Sigmoid colon (tissue), 7 donors: Measurements from ENCODE around the gene SGCD. TPM values are rescaled to one million over a fixed set of nuclear protein-coding genes. Genes with fewer than 3 reads are reported as not detected.

Experiments used
- DNase-seq: peaks from one replicate; pipeline ENCODE4 v3.0.0-alpha.2; 2019
- H3K27ac ChIP-seq, 4 donors: fragments of 200-600 bp; sonication (generic); one replicate each; pipeline ENCODE4 v1.5.1; 2016 to 2019; ENCODE audit warnings: mild to moderate bottlenecking in 1 of 4
- H3K27me3 ChIP-seq, 3 donors: fragments of 200-600 bp; sonication (generic); one replicate each; pipeline ENCODE4 v1.5.1; 2019; ENCODE audit warnings: mild to moderate bottlenecking in 1 of 3
- H3K36me3 ChIP-seq, 4 donors: fragments of 200-600 bp; sonication (generic); one replicate each; pipeline ENCODE4 v1.5.1; 2016 to 2019
- H3K4me1 ChIP-seq, 4 donors: fragments of 200-600 bp; sonication (generic); one replicate each; pipeline ENCODE4 v1.5.1; 2017 to 2019
- H3K4me3 ChIP-seq, 4 donors: fragments of 200-600 bp; sonication (generic); one replicate each; pipeline ENCODE4 v1.5.1; 2017 to 2019; ENCODE audit warnings: mild to moderate bottlenecking in 2 of 4, moderate library complexity in 1 of 4
- H3K9me3 ChIP-seq, 4 donors: fragments of 200-600 bp in 3 of 4; sonication (generic) in 3 of 4; one replicate each; pipeline versions ENCODE4 v1.5.1 to v1.6.1; 2013 to 2019
- CTCF ChIP-seq, 4 experiments: fragments of 450-650 bp in 3 of 4; fragments of 200-600 bp in 1 of 4; IDR thresholded peaks; one replicate each; pipeline ENCODE4 v1.5.1; 2016 to 2019; ENCODE audit warnings: antibody characterized with exemption in 4 of 4, mild to moderate bottlenecking in 3 of 4, moderate library complexity in 2 of 4
- EP300 ChIP-seq, 4 donors: sonication (generic); formaldehyde crosslinking; IDR thresholded peaks; one replicate each; pipeline ENCODE4 v1.6.1; 2017; ENCODE audit warnings: antibody characterized with exemption in 4 of 4
- POLR2A ChIP-seq, 2 donors: fragments of 450-650 bp; IDR thresholded peaks; one replicate each; pipeline ENCODE4 v1.6.1; 2016; ENCODE audit warnings: antibody characterized with exemption in 2 of 2, mild to moderate bottlenecking in 2 of 2, moderate library complexity in 2 of 2
- POLR2AphosphoS5 ChIP-seq, 4 donors: sonication (generic); formaldehyde crosslinking; IDR thresholded peaks; one replicate each; pipeline ENCODE4 v1.6.1; 2017; ENCODE audit warnings: antibody characterized with exemption in 4 of 4
- WGBS, 2 donors: extraction: QIAGEN DNeasy Blood & Tissue Kit; methylation state at CpG; one replicate each; pipeline ENCODE4 v1.1.7; 2013; 5-methylcytosine and 5-hydroxymethylcytosine counted together
- intact Hi-C: fragments of 100-400 bp; cut with DNase I; formaldehyde crosslinking; loops from one replicate; pipeline ENCODE4 v1.15.1; 2023
- polyA plus RNA-seq, 3 donors: library from polyadenylated mRNA; stranded (reverse); fragments of 200-250 nt; gene quantifications; one replicate each; pipeline ENCODE4 v1.2.3, GENCODE V29; 2013
- total RNA-seq, 4 donors: library from RNA; depleted of rRNA; stranded (reverse); fragments of >200 nt; gene quantifications; one replicate each; pipeline ENCODE4 v1.1.0, GENCODE V29; 2016
- donor health status: healthy with polysubstance abuse.
- donor health status: Bipolar disorder and iron deficiency.
- donor health status: healthy.

The SGCD gene
- total and polyA plus RNA-seq, 7 donors = under 0.01 to 34.3 (median 8.2) TPM

GRCh38 chr5:156366521-156366920 lies 39.6 kb downstream of the SGCD start:
- intact Hi-C loops = no loop called here
- H3K27ac ChIP-seq = no peak overlapping the region
- H3K4me1 ChIP-seq = peaks cover 0 to 10% (median 3%) of the 10 kb centered on the region in 4 donors
- peaks cover 0 to 4% (median 0%) of the 10 kb centered on the region in 4 donors for H3K36me3 ChIP-seq
- no peaks in the 10 kb centered on the region for H3K27me3 ChIP-seq
- H3K9me3 ChIP-seq = no peaks in the 10 kb centered on the region
- H3K4me3 ChIP-seq = no peak overlapping the region
- no peak for DNase-seq
- TF ChIP-seq POLR2AphosphoS5 (IDR thresholded peaks at IDR 0.05) (no peak), EP300 (IDR thresholded peaks at IDR 0.05) (no peak), POLR2A (IDR thresholded peaks at IDR 0.05) (no peak), CTCF (IDR thresholded peaks at IDR 0.05) (no peak)

GRCh38 chr5:156367597-156367996 lies 40.6 kb downstream of the SGCD start:
- 81 to 82% methylated on average over 3 of the region's 3 CpGs for WGBS, 2 donors
- Histone ChIP-seq H3K36me3 (peaks cover 0 to 4% (median 0%) of the 10 kb centered on the region in 4 donors), H3K27me3 (no peaks in the 10 kb centered on the region), H3K9me3 (no peaks in the 10 kb centered on the region), H3K4me1 (peaks cover 0 to 10% (median 3%) of the 10 kb centered on the region in 4 donors), H3K4me3 (no peak overlapping the region), H3K27ac (no peak overlapping the region)
- TF ChIP-seq POLR2A (IDR thresholded peaks at IDR 0.05) = no peak
- TF ChIP-seq EP300 (IDR thresholded peaks at IDR 0.05) = no peak
- no peak for TF ChIP-seq POLR2AphosphoS5 (IDR thresholded peaks at IDR 0.05)
- TF ChIP-seq CTCF (IDR thresholded peaks at IDR 0.05) = no peak
- intact Hi-C loops = no loop called here
- no peak for DNase-seq

- intact Hi-C loops = no loop called here
- DNase-seq = no peak
- H3K4me1 ChIP-seq = no peaks in the 10 kb centered on the region
- TF ChIP-seq POLR2A (IDR thresholded peaks at IDR 0.05) (no peak), EP300 (IDR thresholded peaks at IDR 0.05) (no peak), POLR2AphosphoS5 (IDR thresholded peaks at IDR 0.05) (no peak), CTCF (IDR thresholded peaks at IDR 0.05) (no peak)
- 52 to 67% methylated on average over 3 of the region's 3 CpGs for whole genome bisulfite sequencing, 2 donors
- H3K36me3 ChIP-seq = no peaks in the 10 kb centered on the region
- H3K27ac ChIP-seq = no peak overlapping the region
- no peaks in the 10 kb centered on the region for H3K27me3 ChIP-seq
- H3K4me3 ChIP-seq = no peak overlapping the region
- H3K9me3 ChIP-seq = no peaks in the 10 kb centered on the region
These were observed 49.0 kb downstream of the SGCD start for GRCh38 chr5:156375895-156376495.

GRCh38 chr5:156376751-156377150 lies 49.8 kb downstream of the SGCD start:
- Histone ChIP-seq H3K9me3 (no peaks in the 10 kb centered on the region), H3K4me1 (no peaks in the 10 kb centered on the region), H3K36me3 (no peaks in the 10 kb centered on the region), H3K27me3 (no peaks in the 10 kb centered on the region), H3K27ac (no peak overlapping the region), H3K4me3 (no peak overlapping the region)
- TF ChIP-seq POLR2A (IDR thresholded peaks at IDR 0.05) (no peak), EP300 (IDR thresholded peaks at IDR 0.05) (no peak), CTCF (IDR thresholded peaks at IDR 0.05) (no peak), POLR2AphosphoS5 (IDR thresholded peaks at IDR 0.05) (no peak)
- no peak for DNase-seq
- intact Hi-C loops = no loop called here

GRCh38 chr5:156378159-156378558 lies 51.2 kb downstream of the SGCD start:
- WGBS, 2 donors = 55 to 90% methylated on average over 2 of the region's 2 CpGs
- DNase-seq = no peak
- intact Hi-C loops = no loop called here
- H3K27ac ChIP-seq = no peak overlapping the region
- peaks cover 0 to 5% (median 2%) of the 10 kb centered on the region in 4 donors for H3K4me1 ChIP-seq
- no peak overlapping the region for H3K4me3 ChIP-seq
- H3K27me3 ChIP-seq = no peaks in the 10 kb centered on the region
- H3K36me3 ChIP-seq = no peaks in the 10 kb centered on the region
- H3K9me3 ChIP-seq = no peaks in the 10 kb centered on the region
- TF ChIP-seq EP300 (IDR thresholded peaks at IDR 0.05) (no peak), POLR2AphosphoS5 (IDR thresholded peaks at IDR 0.05) (no peak), POLR2A (IDR thresholded peaks at IDR 0.05) (no peak)
